SK-N-DZ (cell line): Measurements from ENCODE around the gene STT3B.
A peak's percentile ranks its signal among the peaks of the same experiment; 100 is the strongest.

ENCODE experiments used
- DNase-seq: peaks from one replicate; pipeline ENCODE4 v3.0.0-alpha.2; 2015; ENCODE audit warnings: low spot score

Gene STT3B

DNA sequence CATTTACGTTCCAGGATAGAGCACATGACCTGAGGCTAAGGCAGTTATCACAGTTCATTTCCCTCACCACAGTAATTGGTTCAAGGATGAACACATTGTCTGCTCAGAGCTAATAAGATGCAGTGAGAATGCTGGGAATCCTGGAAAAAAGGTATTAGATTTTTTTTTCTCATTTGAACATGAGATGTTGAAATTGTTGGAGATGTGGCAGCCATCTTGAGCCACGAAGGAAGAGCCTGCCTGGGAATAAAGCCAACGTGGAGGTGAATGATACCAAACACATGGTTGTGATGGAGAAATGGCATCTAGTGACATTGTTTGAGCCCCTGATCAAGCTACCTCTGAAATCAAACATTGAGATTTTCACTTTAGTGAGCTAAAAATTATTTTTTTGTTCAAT, 16.0 kb upstream of the STT3B start:
- DNase-seq: no peak

DNA sequence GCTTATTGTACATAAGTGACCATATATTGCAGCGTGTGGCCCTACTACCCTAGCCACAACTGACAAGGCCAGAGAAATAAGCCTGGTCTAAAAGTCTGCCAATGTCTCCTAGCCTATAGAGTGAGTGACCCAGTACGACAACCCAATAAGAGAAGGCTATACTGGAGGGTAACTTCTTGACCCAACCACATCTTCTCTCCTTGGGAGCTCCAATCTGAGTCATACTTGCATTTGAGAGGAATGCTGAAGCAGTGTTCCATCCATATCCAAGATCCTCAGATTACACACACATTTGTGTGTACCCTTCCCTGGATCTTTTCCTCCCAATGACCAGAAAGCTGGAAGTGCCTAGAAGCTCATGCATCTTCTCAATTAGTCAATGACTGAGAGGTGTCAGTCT, 11.3 kb upstream of the STT3B start:
- no peak for DNase-seq

DNA sequence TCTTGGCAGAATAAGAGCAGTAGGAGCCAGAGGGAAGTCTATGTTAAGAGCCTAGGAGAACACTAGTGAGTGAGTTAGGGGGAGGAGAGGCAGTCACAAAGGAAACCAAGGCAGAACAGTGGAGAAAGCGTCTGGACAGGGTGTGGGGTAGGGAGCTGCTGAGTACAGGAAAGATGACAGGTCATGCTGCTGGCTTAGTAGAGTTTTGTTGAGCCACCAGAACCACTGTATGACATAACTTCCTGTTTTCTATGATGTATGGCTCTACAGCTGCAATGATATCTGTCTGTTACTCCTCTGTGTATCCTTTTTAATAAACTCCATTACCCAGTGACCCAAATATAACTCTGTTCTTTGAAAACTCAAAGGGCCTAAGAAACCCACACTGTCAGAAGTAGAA, 10.6 kb upstream of the STT3B start:
- no peak for DNase-seq

DNA sequence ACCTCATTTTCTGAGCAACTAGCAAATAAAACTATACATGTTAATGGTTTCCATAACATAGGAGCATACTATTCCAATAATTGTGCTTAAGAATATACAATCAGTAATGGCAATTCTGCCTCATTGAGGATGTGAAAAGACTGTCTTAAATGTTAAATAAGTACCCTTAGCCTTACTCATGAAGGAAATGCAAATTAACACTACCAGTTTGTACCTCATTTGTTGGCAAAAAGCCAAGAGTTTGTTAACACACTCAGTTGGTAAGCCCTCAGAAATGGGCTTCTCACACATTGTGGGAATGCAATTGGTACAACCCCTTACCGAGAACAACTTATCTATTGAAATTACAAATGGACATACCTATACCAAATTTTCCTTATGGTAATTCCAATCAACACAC, 9.2 kb upstream of the STT3B start:
- DNase-seq: no peak

DNA sequence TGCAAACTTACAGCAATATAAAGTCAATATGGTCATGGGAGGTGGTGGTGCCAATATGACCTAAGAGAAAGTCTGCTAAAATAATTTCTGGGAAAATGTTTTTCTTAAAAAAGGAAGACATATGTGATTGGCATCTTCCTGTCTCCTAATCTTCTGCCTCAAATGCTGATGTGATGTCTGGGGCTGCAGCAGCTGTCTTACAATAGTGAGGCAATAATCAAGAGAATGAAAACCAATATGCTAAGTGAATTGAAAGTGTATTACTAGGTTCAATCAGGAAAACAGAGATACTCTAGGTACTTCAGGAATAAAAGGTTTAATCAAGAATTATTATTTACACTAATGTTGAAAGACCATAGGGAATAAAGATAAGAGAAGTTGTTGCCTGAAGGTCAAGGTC, 7.2 kb upstream of the STT3B start:
- no peak for DNase-seq

DNA sequence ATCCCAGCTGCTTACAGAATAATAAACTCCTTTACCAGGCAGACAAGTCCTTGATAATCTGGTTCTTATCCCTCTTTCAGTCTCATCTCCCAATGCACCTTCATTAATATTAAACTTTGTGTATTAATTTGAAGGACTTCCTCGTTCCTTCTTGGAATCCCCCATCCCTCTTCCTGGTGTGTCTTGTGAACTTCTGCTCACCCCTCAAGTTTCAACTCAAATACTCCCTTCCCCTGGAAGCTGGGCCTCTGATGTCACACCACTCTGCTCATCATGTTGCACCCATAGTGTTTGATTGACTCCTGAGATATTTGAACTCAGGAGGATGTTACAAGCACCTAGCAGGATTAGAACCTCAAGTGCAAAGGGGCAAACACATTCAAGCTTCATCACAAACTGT, 3.3 kb upstream of the STT3B start:
- no peak for DNase-seq

DNA sequence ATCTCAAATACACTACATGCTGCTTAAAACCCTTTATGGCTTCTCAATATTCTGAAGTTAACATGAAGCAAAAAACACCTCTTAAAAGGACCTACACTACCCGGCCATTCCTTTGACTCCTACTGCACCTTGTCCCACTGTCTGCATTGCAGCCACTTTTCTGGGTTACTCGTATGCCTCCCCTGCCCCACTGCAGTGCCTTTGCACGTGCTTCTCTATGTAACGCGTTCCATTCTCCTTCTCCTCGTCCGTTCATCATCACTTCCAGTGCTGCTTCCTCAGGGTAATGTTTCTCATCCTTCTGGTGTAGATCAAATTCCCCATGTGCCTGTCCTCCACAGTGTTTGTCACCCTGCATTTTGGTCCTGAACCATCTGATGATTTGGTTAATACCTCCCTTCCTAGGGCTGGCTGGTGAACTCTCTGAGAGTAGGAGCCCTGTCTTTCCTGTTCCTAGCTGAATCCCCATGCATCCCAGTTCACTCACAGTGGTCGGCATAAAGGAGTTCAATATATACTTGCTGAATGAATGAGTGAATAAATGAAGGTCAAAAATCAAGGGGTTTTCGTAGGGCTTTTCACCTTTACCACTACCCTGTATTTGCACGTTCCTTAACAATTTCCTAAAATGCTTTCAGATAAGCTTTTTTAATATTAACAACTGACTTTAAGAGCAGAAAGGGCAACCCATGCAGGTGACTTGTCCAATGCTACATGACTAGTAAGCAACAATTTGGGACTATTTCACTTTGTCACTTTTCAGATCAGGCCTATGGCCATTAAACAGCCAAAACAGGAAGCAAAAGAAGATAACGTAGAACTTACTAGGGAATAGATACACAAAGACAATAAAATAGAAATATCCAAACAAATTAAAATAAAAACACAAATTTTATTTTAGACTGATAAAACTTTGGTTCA, 2.4 kb upstream of the STT3B start:
- no peak for DNase-seq

DNA sequence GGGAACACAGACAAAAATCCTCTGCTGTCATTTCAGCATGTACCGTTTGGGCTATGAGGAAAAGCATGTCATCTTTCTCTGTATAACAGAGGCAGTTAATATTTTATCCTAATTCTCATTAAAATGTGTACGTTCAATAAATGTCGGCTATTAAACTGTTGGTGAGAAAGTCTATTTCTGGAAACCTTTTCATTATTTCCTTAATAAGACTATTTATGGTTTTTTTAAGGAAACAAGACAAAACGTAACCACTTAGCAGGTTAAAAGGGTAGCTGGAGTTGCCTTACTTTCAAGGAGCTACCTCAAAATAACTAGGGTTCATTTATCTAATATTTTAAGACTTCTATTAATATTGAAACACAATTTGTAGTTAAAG, 1.8 kb upstream of the STT3B start:
- DNase-seq: no peak

DNA sequence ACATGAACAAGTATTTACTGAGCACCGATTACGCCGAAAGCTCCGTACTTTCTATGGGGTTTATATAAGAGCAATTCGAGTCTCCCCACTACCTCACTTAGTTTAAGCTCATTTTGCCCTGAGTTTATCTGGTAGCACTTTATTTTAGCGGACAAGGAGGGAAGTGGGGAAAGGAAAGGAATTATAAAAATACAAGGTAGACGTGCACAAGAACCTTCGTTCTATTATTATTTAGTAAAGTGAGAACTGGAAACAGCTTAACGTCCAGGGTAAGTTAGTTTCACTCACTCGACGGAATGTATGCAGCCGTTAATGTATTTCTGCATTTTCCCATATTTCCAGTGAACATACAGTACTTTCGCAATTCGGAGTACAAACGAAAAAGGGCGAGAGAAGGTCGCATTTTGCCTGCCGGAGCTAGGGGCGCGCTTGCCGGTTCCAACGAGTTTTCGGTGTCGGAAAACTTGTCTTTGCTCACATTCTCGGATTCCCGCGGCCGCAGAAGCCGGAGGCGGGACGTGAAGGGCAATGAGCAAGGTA, 1.2 kb upstream of the STT3B start:
- DNase-seq: no peak

DNA sequence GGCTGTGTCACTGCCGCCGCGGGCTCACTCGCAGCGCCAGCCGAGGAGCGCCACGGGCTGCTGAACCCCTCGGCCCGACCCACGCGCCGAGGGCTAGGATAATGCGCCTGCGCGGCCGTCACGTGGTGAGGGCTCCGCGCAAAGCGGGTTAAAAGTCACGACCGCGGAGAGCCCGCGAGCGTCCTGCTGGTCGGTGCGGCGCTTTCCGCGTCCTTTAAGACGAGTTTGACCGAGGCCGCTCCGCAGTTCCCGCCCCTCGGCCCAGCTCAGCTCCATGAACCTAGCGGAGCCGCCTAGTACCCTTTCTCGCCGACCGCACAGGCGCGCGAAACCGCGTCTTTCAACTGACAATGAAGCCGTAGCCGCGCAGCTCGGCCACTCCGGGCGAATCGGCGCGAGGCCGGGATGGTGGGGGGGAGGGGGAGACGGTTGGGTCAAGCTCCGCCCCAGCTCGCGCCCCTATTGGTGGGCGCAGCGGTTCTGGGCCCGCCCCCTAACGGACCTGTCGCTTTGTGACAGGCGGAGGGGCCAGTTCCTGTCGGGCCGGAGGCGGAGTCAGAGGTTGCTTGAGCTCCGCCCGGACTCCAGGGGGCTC, 636 bp upstream of the STT3B start:
- peak; percentile 99 for DNase-seq

DNA sequence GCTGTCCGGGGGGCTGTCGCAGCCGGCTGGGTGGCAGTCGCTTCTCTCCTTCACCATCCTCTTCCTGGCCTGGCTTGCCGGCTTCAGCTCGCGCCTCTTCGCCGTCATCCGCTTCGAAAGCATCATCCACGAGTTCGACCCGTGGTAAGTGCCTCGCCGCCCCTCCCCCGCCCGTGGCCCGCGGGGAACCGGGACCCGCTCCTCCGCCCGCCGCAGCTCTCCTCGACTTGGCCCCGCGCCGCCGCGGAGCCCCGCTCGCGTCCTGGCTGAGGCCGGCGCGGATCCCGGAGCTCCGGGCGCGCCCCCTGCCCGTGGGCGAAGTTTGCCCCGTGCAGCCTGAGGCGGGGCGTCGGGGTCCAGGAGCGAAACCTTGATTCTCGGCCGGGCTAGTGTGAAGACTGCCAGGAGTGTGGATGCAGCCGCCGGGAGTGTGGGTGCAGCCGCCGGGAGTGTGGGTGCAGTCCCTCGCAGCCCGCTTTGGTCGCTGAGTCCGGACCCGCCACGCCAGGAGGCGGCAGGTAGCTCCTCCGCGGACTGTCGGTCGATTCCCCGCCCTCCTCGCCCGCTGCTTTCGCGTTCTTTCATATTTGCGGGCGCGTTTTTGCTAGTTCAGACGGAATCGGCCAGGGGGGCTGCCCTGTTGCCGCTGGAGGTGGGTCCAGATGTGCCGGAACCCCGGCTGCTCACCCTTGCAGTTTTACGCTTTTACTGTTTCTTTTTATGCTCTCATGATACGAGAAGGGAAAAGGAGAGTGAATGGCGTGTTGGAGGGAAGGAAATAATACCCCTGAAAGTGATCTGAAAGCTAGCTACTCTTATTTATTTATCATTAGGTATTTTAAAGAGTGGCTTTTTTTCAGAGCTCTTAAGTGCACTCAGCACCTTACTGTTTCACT, 692 bp downstream of the STT3B start:
- DNase-seq: peak; percentile 38

DNA sequence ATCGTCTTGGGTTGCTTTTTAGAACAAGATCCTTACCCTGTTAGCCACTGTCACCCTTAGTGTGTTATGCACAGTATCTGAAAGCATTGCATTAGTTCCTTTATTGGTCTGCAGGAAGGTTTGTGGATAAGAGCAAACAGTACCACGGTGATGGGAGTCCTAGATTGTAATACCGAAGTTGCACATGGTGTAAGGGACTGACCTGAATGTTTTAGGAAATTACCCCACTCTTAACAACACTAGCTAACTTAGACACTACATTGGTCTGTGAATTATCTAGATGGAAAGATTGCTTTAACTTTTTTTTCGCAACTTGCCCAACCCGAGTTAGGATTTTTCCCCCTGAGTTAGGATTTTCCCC, 1.3 kb downstream of the STT3B start:
- DNase-seq: peak; percentile 25

DNA sequence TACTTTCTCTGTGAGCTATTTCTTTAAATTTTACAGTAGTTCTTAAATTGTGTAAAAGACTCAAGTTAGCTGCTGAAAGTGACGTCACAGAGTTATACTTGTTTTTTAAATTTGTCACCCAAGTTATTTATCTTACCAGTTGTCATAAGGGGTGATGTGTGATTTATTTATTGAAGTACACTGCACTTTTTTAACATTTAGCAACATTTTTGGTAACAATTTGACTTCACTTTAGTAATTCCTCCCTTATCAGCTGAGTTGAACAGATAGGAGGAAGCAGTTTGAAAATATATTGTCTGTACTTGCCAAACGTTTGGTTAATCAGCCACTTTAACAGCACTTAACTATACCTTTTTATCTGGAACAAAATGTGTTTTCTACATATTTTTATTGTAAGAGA, 3.8 kb downstream of the STT3B start:
- DNase-seq: no peak

DNA sequence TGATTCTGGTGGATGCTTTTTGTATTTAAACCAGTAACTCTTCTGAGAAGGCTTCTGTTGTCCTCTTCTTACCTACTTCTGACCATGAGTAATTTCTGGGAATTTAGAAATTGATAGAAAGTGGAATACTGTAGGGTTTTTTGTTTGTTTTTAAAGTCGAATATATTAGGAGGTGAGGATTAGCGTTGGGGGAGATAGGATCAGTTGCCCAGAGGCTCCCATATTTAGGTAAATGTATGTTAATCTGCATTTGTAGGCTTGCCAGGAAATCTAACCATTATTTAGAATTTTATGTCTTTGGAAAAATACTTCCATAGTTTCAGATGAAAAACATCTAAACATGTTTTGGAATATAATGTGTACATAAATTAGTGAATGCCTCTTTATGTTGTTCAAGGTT, 6.1 kb downstream of the STT3B start:
- no peak for DNase-seq

DNA sequence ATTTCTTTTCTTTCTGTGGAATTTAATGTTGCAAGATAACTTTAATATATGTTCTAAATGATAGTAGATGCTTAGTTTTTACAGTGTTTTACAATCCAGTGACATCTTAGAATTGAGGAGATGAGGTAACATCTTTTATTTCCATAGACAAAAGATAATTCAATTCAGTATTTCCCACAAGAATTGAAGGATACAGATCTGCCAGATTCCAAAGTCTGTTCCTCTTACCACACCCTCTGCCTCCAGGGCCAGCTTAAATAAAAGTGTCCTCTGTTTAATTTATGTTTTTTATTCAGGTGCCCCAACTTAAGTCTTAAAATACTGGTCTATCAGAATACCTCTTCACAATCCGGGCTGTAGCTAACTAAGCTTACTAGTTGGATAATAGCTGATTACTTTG, 6.5 kb downstream of the STT3B start:
- no peak for DNase-seq

DNA sequence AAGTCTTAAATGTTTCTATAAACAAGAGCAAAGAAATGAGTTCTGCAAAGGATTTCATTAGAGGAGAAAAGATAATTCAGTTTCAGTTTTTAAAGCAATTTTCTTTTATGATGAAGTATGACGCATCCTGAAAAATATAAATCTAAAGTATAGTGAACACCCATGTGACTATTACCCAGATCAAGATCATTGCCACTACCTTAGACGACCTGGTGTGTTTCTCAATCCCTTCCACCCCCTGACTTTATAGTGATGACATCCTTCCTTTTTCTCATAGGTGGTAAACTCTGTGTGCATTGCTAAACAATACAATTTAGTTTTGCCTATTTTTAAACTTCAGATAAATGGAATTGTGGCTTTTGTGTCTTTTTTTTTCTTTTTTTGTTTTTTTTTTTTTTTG, 8.4 kb downstream of the STT3B start:
- DNase-seq: no peak

DNA sequence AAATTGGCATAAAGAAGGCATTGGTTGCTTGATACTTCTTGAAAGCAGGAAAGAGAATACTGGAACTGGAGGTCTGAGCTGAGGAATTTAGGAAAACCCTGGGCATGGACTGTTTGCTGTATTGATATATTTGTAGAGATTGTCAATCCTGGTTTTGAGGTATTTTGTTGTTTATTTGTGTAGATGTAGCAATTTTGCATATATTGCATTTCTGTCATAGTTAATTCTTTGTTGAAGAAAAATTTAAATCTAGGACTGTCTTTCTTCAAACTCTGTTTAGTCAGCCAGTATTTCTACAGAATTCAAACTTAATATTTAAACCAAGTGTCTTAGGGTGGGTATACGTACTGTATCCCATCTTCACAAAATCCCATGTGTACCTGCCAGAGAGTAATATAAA, 9.5 kb downstream of the STT3B start:
- no peak for DNase-seq

DNA sequence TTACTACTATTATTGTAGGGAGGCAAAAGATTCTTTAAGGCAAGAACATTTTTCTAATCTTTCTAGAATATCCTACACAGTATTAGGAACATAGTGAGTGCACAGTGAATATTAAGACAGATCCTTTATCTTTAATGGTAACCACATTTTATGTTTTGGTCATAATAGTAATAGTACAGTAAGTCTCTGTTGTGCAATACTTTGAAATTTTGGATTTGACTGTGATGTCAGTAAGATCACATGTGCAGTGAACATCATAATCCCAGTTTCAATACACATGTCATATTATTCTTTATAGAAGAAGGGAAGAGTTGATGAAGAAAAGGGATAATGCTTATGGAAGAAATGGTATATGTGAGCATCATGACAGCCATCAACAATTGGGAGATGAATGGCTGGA, 10.7 kb downstream of the STT3B start:
- DNase-seq: no peak

DNA sequence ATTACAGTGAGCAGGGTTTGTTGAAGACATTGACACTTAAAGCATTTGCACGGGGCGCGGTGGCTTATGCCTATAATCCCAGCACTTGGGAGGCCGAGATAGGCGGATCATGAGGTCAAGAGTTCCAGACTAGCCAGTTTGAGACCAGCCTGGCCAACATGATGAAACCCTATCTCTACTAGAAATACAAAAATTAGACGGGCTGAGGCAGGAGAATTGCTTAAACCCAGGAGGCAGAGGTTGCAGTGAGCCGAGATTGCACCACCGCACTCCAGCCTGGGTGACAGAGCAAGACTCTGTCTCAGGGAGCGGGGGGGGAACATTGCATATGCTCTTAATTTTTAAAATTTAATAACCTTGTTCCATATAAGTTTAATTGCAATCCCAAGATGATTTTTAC, 11.9 kb downstream of the STT3B start:
- no peak for DNase-seq

DNA sequence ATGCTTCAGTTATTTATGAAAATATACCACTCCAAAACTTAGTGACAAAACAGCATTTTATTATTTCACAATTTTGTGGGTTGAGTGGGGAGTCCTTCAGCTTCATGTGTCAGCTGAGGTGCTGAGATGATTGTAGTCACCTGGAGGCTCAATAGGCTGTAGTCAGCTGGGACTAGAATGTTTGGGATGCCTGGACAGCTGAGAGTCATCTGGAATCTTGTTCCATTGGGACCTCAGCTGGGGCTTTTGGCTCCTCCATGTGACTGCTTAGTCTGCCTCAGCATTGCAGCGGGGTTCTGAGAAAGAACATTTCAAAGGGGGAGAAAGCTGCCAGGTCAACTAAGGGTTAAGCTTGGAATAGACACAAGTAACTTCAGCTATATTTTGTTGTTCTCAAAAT, 13.4 kb downstream of the STT3B start:
- DNase-seq: no peak

DNA sequence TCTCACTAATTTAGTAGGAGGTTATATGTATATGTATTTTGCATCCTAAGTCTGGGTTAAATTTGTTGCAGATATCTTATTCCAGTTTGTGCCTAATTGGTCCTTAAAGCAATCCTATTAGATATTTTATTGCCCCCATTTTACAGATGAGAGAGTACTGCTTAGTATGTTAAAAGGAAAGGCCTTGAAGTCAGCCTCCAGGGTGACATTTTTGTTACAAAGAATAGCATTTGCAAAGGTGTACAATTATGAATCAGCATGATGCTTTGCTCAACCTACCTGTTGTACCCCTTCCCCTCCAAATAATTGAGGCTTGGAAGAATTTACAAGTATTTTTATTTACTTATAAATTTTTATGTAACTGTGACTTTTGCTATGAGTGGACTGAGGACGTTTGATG, 14.0 kb downstream of the STT3B start:
- no peak for DNase-seq
